IgD-negative memory B cell (primary cell): ENCODE results near the gene CA9. TPM values are rescaled to one million over a fixed set of nuclear protein-coding genes. Genes with fewer than 3 reads are reported as not detected.

Source experiments
- H3K27ac Mint-ChIP-seq, 3 donors: one replicate each; pipeline ENCODE4 v1.8.0; 2020 to 2022; ENCODE audit warnings: mild to moderate bottlenecking in 3 of 3, mixed read lengths in 3 of 3, moderate library complexity in 1 of 3
- H3K27me3 Mint-ChIP-seq: one replicate; pipeline ENCODE4 v1.8.0; 2021; ENCODE audit warnings: mixed read lengths
- H3K36me3 Mint-ChIP-seq: one replicate; pipeline ENCODE4 v1.8.0; 2020; ENCODE audit warnings: mild to moderate bottlenecking, mixed read lengths
- H3K4me1 Mint-ChIP-seq, 3 donors: one replicate each; pipeline ENCODE4 v1.8.0; 2020 to 2022; ENCODE audit warnings: mixed read lengths in 3 of 3, mild to moderate bottlenecking in 1 of 3
- H3K4me3 Mint-ChIP-seq, 4 donors: one replicate each; pipeline ENCODE4 v1.8.0; 2020 to 2022; ENCODE audit warnings: mild to moderate bottlenecking in 4 of 4, mixed read lengths in 4 of 4, moderate library complexity in 3 of 4
- H3K9me3 Mint-ChIP-seq, 3 donors: one replicate each; pipeline ENCODE4 v1.8.0; 2020 to 2021; ENCODE audit warnings: mixed read lengths in 3 of 3, mild to moderate bottlenecking in 1 of 3
- polyA plus RNA-seq: library from polyadenylated mRNA; unstranded; fragments of 300-500 nt; fragmentation: Illumina TruSeq; gene quantifications from one replicate; pipeline ENCODE4 v1.2.3, GENCODE V29; 2021

CA9 gene
- polyA plus RNA-seq, 1 donor from 2014 or later = not detected

DNA sequence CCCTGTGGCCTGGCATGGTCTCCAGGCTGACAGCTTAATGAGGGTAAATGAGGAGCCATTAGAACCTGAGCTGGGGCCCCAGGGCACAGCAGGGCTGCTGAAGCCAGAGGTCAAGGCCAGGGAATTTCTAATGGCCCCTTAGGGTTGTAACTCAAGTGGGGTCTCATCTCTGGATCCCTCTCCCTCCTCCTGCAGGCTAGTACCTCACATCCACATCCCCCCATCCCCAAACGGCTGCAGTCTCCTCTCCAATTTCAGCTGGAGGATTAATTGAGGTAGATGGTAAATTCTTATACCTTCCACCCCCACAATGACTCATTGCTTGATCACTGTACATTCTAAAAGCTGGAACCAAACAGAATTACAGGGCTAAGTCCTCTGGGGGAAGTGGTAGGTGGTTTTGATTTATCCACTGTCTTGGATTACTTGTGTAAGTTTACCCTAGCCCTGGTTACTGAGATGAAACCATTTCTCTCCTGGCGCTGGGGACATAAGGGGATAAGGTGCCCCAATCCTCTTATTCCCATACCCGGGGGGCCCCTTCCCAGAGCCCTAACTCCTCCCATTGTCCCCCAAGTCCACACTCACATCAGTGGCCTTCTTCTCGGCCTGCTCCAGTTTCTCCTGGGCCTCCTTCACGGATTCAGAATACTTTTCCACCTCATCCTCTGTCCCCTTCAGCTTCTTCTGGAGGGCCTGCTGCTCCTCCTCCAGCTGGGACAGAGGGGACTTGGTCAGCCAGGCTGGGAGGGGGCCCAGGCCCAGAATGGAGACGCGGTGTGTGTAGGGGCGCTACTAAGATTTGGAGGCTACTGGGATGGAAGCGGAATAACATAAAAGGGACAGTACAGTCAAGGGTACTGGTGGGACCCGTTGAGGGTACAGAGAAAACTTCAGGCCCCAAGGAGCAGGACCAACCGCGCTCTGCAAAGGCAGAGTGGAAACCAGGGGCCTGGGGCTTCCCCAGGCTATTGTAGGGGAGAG, 15.1 kb downstream of the CA9 start:
- Mint-ChIP-seq H3K9me3 (no peaks in the 10 kb centered on the region), H3K36me3 (peaks cover 1% of the 10 kb centered on the region), H3K27me3 (no peaks in the 10 kb centered on the region), H3K4me3 (peak overlapping the region; percentile 30 to 81 (median 70)), H3K27ac (peak overlapping the region in 1 of 3 donors; percentile 31), H3K4me1 (peaks cover 0 to 6% (median 4%) of the 10 kb centered on the region in 3 donors)

DNA sequence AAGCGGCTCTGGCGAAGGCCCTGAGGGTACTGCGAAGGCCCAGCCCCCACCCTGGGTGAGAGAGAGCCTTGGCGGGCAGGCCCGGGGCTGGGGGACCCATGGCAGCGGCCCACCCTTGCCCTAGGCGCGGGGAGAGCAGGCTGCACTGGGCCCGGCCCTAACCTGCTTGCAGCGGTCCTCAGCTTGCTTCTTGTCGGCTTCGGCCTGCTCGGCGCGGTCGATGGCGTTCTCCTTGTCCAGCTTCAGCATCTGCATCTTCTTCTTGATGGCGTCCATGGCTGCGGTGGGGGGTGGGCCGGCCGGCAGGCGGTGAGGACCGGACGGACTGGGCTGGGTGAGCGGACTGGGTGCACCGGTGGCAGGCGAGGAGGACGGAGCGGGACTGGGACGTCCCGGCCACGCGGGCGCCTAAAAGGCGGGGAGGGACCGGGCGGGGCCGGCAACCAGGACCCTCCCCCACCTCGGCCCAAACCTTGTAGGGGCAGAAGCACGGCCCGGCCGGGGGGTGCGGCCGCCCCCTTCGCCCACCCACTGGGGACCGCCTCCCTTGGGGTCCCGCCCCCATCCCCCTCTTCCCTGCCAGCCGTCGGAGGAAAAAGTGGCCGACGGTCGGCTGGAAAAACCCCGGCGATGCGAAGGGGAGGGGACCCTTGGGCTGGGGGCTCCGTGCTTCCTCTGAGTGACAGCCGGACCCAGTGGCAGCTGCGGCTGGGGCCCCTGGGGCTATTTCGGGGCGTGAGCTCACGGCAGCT, 16.0 kb downstream of the CA9 start, which contains the start of gene TPM2:
TPM2 (minus strand) TSS at position 384 of the 752 bp plus-strand sequence; CDS start at position 276, 108 bp downstream.
- no peaks in the 10 kb centered on the region for H3K27me3 Mint-ChIP-seq
- H3K9me3 Mint-ChIP-seq = no peaks in the 10 kb centered on the region
- no peaks in the 10 kb centered on the region for H3K36me3 Mint-ChIP-seq
- H3K27ac Mint-ChIP-seq = peak within 1 kb of the TSS in 1 of 3 donors; percentile 73
- peak within 1 kb of the TSS; percentile 83 to 92 (median 92) for H3K4me3 Mint-ChIP-seq
- peaks cover 0 to 6% (median 4%) of the 10 kb centered on the region in 3 donors for H3K4me1 Mint-ChIP-seq

DNA sequence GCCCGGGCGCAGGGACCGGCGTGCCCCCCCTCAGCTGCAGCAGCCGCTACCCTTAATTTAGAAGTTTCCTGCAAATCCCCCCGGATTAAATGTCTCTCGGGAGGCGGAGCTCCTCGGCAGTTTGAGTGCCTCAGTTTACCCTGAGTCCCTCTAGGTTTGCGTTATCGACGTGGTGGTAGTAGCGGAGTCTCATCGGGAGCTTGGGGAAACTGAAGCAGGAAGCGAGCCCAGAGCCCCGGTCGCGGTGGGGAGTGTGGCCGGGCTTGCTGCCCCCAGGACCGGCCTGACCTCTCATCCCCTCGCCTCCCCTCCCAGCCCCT, 16.5 kb downstream of the CA9 start:
- H3K36me3 Mint-ChIP-seq = no peaks in the 10 kb centered on the region
- H3K27ac Mint-ChIP-seq = peak overlapping the region in 1 of 3 donors; percentile 73
- no peaks in the 10 kb centered on the region for H3K9me3 Mint-ChIP-seq
- no peaks in the 10 kb centered on the region for H3K27me3 Mint-ChIP-seq
- H3K4me1 Mint-ChIP-seq = peaks cover 0 to 6% (median 5%) of the 10 kb centered on the region in 3 donors
- peak overlapping the region; percentile 71 to 92 (median 88) for H3K4me3 Mint-ChIP-seq

DNA sequence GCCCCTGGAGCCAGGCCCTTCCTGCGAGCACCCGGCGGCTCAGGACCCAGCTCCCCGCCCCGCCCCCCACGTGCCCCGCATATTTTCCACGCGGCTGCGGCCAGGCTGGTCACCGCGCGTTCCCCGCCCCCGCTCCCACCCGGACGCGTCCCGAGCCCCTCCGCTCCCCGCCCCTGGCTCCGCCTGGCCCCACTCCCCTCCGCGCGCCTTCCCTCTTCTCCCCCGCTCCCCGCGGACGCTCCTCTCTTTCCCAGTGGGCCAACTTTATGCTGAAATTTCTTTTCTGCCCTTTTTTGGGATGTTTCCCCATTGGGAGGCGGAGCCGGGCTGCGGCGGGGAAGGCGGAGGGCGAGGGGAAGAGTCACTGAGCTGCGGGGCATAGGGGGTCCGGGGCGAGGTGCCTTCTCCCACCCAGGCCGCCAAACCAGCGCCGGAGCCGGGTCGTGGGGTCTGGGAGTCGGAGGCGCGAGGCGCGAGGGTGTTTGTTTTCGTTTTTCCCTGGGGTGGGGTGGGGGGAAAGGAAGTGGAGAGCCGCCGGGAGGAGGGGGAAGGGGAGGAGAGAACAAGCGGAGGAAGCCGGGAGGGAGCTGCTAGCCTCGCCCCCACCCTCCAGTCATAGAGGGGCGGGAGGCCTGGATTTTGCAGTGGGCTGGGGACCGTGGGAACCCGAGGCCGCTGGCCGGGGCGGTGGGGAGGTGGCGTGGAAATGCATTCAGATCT, 17.0 kb downstream of the CA9 start:
- Mint-ChIP-seq H3K9me3 (no peaks in the 10 kb centered on the region), H3K27ac (peak overlapping the region in 2 of 3 donors; percentile 65 to 73), H3K36me3 (no peaks in the 10 kb centered on the region), H3K4me3 (peak overlapping the region; percentile 83 to 92 (median 92)), H3K27me3 (no peaks in the 10 kb centered on the region), H3K4me1 (peaks cover 0 to 6% (median 5%) of the 10 kb centered on the region in 3 donors)

DNA sequence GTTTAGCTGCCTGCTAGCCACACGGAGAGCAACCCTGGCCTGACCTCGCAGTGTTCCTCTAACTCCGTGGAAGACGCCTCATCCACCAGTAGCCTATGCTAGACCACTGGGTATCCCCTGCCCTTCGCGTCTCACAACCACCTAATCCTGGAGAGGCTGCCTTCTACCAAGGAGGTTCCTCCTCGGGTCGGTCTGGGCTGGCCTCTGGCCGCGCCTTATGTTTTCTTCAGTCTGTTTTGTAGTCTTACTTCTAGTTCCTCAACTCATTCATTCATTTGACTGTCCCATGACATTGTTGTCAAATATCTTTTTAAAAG, 17.6 kb downstream of the CA9 start:
- Mint-ChIP-seq H3K9me3 (no peaks in the 10 kb centered on the region), H3K27me3 (no peaks in the 10 kb centered on the region), H3K4me1 (peaks cover under 1 to 6% (median 6%) of the 10 kb centered on the region in 3 donors), H3K27ac (peak overlapping the region in 1 of 3 donors; percentile 65), H3K36me3 (no peaks in the 10 kb centered on the region), H3K4me3 (peak overlapping the region; percentile 83 to 92 (median 92))

DNA sequence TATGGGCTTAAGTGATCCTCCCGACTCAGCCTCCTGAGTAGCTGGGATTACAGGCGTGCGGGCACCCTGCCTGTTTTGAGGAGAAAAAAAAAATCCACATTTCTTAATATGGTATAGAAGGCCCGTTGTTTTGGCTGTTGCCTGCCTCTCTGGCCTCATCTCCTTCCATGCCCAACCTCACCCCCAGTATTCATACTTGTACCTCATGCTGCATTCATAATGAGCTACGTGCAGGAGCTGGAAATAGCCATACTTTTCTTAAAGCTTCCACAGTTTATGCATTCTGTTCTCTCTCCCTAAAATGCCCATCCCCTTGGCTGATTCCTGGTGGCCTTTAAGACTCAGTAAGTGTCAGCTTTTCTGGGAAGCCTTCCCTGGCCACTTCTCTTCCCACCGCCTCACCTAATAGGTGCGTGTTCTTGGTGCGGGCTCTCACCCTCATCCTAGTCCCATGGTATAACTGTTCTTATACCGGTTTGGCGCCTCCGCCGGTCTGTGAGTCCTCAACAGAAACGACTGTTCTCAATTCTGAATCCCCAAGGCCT, 18.1 kb downstream of the CA9 start:
- Mint-ChIP-seq H3K9me3 (no peaks in the 10 kb centered on the region), H3K27me3 (no peaks in the 10 kb centered on the region), H3K4me1 (peaks cover 6 to 12% (median 9%) of the 10 kb centered on the region in 3 donors), H3K27ac (peak overlapping the region in 2 of 3 donors; percentile 65 to 74), H3K36me3 (no peaks in the 10 kb centered on the region), H3K4me3 (peak overlapping the region; percentile 57 to 92 (median 87))

DNA sequence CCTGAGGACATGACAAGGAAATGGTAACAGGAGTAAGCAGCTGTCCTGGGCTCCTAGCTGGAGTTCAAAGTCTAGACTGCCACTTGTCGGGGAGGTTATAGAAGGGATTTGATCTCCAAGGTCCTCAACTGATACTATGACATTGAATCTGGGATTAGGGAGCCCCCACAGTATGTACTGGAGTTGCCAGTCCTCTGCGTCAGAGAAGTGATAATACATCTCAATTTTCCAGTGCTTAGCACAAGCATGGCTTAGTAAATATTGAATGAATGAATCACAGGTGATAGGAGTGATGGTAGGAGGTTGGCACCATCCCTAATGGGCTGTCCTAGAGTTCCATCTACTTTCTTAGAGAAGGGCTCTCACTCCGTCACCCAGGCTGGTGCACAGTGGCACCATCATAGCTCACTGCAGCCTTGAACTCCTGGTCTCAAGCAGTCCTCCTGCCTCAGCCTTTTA, 22.2 kb downstream of the CA9 start:
- Mint-ChIP-seq H3K4me1 (peaks cover 6 to 12% (median 6%) of the 10 kb centered on the region in 3 donors), H3K27me3 (no peaks in the 10 kb centered on the region), H3K36me3 (no peaks in the 10 kb centered on the region), H3K9me3 (no peaks in the 10 kb centered on the region), H3K4me3 (no peak overlapping the region), H3K27ac (no peak overlapping the region)

DNA sequence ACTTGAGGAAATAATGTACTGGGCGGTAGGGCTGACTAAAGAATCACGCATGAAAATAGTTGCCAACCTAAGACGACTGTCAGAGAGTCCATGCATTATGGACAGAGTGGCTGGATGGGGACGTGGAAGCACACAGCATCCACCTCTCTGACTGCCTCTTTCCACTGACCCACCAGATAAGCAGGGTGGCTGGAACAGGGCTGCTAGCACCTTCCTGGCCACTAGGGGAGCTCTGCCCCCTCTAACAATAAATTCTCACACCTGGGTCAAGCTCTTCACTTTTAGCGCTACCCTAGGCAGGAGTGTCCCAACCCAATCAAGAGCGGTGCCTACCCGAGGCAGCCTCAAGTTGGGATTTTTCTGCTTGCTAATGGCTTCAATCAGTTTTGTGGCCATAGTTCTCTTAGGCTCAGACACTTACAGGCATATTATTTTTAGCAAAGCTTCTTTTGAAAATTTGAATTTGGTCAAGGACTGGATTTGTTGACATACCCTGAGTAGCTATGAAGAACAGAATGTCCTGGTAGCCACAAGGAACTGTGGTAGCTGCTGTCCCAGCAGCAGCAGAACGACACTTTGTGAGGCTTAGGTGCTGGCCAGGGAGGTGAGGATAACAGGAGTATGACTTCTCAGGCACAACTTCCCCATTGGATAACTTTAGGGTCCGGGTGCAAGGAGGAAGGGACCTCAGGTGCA, 22.9 kb downstream of the CA9 start:
- Mint-ChIP-seq H3K27me3 (no peaks in the 10 kb centered on the region), H3K4me1 (peaks cover 5 to 10% (median 6%) of the 10 kb centered on the region in 3 donors), H3K9me3 (no peaks in the 10 kb centered on the region), H3K4me3 (peak overlapping the region in 1 of 4 donors; percentile 5), H3K36me3 (no peaks in the 10 kb centered on the region), H3K27ac (peak overlapping the region in 2 of 3 donors; percentile 46 to 85)

DNA sequence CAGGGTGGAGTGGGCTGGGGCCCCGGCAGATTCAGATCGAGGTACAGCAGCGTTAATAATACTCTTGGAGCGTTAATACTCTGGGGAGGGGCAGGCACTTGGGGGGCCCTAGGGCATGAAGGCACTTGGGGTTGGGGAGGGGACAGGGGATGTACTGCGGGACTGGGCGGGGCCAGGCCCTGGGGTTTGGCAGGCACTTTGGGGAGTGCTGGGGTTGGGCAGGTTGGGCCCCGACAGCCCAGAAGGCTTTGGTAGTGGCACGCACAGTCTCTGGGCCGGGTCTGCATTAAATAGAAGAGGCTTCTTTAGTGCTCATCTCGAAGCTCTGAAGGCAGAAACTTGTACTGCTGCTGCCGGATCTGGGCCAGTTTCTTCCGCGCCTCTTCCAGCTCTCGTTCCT, 23.8 kb downstream of the CA9 start:
- Mint-ChIP-seq H3K4me3 (no peak overlapping the region), H3K27me3 (no peaks in the 10 kb centered on the region), H3K4me1 (peaks cover 4 to 8% (median 6%) of the 10 kb centered on the region in 3 donors), H3K9me3 (no peaks in the 10 kb centered on the region), H3K36me3 (no peaks in the 10 kb centered on the region), H3K27ac (peak overlapping the region in 1 of 3 donors; percentile 85)

DNA sequence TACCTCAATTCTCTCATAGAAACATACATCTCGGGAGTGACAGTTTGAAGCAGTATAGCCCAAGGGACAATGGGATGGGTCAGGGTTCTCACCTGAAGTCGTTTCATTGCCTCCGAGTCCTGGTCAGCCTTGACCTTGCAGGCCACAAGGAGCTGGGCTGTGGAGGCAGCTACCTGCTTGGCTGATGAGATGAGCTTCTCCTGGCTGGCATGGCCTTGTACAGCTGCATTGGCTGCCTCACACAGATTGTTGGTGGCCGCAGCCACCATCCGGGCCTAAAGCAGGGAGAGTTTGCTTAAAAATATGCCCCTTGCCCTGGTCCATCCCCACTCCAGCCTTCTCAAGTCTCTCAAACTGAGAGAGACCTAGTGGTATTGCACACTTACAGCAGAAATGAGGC, 24.5 kb downstream of the CA9 start:
- Mint-ChIP-seq H3K27me3 (no peaks in the 10 kb centered on the region), H3K4me3 (no peak overlapping the region), H3K4me1 (peaks cover 4 to 8% (median 6%) of the 10 kb centered on the region in 3 donors), H3K36me3 (no peaks in the 10 kb centered on the region), H3K27ac (peak overlapping the region in 1 of 3 donors; percentile 82), H3K9me3 (no peaks in the 10 kb centered on the region)

DNA sequence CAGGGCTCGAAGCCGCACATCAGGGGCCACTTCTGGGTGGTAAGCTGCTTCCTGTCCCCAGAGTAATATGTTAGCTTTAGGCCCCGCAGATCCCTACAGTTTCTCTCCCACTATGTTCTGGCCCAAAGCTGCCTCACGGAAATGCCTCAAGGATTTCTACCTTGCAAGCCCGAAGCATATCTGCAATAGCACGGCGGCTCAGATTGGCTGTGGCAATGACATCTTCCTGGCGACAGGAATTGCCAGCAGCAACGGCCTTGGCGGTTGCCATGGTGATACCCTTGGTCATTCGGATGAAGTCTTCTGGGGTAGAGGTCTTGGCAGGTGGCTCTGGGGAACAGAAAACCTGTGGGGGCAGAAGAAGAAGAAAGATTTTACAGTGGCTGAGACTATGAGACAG, 26.3 kb downstream of the CA9 start:
- H3K36me3 Mint-ChIP-seq = peaks cover 1% of the 10 kb centered on the region

DNA sequence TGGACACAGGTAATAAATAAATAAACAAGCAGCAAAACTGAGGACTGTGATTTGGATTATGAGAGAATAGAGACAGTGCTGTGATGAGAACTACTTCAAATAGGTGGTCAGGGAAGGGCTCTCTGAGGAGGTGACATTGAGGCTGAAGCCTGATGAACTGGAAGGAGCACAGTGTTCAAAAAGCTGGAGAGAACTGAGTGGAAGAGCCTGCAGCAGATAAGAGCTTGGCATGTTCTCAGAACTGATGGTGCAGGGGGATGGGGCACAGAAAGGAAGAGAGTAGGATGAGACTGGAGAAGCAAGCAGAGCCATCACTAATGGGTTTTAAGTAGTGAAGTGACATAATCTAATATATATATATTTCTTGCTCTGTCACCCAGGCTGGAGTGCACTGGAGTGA, 27.2 kb downstream of the CA9 start:
- H3K36me3 Mint-ChIP-seq = peaks cover 1% of the 10 kb centered on the region
- H3K4me1 Mint-ChIP-seq = peaks cover 6% of the 10 kb centered on the region in 3 donors
- H3K27ac Mint-ChIP-seq = no peak overlapping the region
- no peaks in the 10 kb centered on the region for H3K9me3 Mint-ChIP-seq
- H3K4me3 Mint-ChIP-seq = no peak overlapping the region
- H3K27me3 Mint-ChIP-seq = no peaks in the 10 kb centered on the region

More for the DNA sequence above, 26.3 kb downstream of the CA9 start:
- Mint-ChIP-seq H3K9me3 (no peaks in the 10 kb centered on the region), H3K4me1 (peaks cover 6% of the 10 kb centered on the region in 3 donors), H3K27me3 (no peaks in the 10 kb centered on the region), H3K27ac (no peak overlapping the region), H3K4me3 (no peak overlapping the region)

DNA sequence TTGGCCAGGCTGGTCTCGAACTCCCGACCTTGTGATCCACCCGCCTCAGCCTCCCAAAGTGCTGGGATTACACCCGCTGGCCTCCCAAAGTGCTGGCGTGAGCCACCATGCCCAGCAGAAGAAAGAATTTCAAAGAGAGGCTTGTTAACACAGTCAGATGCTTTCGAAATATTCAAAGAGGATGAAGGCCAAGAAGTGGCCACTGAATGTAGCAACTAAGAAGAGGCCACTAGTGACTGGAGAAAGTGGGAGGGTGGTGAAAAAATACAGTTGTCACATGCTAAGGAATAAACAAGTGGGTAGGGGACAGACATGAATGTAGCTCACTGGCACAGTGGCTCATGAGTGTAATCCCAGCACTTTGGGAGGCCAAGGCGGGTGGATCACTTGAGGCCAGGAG, 29.0 kb downstream of the CA9 start:
- Mint-ChIP-seq H3K9me3 (no peaks in the 10 kb centered on the region), H3K27ac (peak overlapping the region in 1 of 3 donors; percentile 54), H3K27me3 (no peaks in the 10 kb centered on the region), H3K4me1 (peaks cover 0 to 4% (median 0%) of the 10 kb centered on the region in 3 donors), H3K4me3 (no peak overlapping the region), H3K36me3 (peaks cover 1% of the 10 kb centered on the region)
